HG02610 (cell line): ENCODE measurements around the gene SNHG17.
"Not testable (repeated sequence)": the region's sequence is repeated elsewhere in the genome, so short reads cannot be mapped to it uniquely, and the experiment has no call there.

Experiments used
- ATAC-seq: cut with Tn5 transposase; IDR thresholded peaks from one replicate; pipeline ENCODE4 v1.9.1; 2021; ENCODE audit warnings: mild to moderate bottlenecking, moderate library complexity; ENCODE audit not compliant: unreplicated experiment

SNHG17 gene

DNA sequence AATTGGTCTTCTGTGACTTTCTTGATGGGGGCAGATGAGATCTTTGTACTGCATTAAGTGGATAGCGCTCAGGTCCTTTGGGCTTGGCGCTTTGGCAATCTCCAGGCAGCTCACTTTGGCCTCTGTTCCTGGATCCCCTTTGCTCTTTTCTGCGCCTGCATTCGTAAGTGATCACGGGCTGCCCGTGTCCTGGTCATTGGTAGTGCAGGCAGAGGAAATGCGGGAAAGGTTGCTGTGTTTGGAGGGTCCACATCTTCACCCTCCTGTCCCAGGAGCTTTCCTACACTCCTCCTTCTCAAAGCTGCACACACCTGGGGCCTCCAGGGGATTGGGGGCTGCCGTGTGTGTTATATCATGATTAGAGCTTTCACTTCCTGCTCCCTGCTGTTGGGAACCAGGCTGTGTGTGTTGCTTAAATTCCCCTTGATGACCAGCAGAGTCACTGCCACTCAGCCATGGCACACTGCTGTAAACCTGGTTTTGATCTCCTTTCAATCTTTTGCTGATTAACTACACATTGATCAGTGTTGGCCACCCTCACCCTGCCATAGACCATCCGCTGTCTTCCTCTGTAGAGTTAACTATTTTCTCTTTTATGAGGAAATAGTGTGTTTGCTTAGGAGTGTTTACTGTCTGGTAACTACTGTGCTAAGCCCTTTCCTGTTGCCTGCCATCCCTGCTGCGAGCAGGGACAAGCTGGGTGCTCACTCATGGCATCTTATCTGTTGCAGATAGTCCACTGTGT, 13.0 kb upstream of the SNHG17 start:
- no peak for ATAC-seq

DNA sequence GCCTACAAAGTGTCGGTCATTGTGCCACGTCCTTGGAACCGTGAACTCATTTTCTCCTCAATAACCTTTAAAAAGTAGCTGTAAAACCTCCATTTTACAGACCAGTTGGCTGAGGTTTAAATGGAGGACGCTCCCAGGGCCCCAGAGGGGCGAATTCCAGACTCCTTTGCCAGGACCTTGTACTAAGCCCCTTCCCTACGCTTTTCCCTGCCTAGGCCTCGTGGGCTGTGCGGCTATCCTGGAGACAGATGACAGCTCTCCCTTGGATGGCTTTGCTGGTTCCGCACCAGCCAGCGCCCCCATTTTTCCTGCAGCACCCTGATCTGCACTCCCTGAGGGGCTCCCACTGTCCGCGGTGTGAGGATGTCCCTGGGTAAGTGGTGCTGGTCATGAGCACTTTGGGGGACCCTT, 12.1 kb upstream of the SNHG17 start:
- ATAC-seq: no peak

DNA sequence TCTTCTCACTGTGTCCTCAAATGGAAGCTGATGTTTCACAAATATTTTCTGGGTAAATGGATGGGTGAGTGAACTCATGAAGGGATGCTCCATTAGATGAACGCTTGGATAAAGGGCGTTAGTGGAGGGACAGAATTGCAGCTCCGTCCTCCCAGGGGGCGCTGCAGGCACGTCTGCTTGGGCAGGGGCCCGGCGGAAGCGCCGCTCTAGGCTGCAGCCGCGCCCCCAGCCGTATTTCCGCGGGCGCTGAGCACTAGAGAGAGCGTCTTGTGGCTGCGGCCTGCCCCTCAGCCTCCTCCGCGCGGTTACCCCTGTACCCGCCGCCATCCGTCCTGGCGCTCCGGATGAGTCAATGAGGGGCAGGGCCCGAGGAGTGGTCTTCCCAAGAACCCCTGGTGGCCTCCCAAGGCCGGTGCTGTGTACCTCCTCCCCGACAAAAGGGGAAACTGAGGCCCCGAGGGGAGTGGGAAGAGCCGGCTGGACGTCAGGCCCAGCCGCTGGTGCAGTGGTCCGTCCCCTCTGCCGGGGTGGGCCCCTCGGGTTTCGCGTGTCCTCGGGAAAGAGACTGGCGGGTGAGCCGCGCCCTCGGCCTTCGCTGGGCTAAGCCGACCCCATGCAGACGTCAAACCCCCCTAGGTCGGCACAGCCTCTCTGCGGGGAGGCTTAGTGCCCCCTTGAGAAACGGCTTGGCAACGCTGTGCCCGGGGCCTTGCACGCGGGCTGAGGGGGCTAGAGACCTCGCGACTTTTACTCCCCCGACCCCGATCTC, 11.5 kb upstream of the SNHG17 start:
- ATAC-seq: peak; percentile 84

DNA sequence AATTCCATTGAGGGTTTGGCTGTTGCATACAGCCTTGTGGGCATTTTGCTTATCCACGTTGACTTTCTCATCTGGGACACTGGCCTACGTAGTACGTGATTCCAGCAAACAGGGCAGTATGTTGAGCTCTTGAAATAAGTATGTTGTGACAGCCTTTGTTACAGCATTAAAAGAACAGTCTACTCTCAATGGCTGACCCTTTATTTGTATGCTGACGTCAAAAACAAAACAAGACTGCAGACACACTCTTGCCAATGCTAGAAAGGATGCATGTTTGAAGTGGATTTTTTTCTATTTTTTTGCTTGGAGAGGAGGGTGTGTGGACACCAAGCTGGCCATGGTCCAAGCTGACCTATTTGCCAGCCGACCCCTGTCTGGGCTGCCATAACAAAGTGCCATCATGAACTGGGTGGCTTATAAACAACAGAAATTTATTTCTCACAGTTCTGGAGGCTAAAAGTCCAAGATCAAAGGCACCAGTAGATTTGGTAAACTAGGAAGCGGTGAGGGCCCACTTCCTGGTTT, 10.8 kb upstream of the SNHG17 start:
- ATAC-seq: no peak

DNA sequence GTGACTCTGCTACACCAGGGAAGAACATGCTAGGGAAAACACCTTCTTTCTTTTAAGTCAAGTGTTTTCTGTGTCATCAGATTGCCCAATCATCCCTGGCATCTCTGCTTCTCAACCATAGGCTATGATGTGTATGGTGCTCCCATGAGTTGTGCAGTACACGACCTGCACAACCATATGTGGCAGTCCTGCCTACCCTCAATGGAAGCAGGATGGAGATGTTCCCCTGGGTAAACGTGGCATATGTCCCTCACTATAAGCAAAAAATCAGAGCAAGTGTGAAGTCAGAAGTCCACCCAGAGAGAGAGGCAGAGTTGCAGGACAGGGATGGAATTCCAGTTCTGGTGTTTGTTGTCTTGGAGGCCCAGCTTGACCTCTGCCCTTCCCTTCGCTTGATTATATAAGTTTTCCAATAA, 10.3 kb upstream of the SNHG17 start:
- no peak for ATAC-seq

DNA sequence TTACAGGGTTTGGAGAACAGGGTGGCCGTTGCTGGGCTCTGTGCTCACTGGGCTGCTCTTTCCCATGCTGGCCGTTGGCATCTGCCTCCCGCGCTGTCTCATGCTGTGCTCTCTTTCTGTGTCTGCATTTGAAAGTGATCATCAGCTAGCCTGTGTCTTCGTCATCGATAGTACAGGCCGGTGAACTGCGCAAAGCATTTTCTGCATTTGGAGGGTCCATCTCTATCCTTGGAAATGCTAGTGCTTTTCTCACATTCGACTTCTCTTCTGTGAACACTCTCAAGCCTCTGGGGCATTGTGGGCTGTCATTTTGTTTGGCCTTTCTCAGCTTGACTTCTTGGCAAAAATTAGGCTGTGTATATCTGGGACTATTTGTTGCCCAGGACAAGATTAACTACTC, 6.8 kb upstream of the SNHG17 start:
- no peak for ATAC-seq

DNA sequence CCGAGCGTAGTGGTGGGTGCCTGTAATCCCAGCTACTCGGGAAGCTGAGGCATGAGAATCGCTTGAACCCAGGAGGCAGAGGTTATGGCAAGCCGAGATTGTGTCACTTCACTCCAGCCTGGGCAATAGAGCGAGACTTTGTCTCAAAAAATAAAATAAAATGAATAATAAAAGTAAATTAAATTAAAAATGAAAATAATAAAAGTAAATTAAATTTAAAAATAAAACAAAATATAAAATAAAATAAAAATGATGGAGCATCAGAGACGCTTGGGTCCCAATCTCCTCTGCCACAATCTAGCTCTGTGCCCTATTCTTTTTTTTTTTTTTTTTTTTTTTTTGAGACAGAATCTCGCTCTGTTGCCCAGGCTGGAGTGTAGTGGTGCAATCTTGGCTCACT, 6.0 kb upstream of the SNHG17 start:
- not testable (repeated sequence) for ATAC-seq

DNA sequence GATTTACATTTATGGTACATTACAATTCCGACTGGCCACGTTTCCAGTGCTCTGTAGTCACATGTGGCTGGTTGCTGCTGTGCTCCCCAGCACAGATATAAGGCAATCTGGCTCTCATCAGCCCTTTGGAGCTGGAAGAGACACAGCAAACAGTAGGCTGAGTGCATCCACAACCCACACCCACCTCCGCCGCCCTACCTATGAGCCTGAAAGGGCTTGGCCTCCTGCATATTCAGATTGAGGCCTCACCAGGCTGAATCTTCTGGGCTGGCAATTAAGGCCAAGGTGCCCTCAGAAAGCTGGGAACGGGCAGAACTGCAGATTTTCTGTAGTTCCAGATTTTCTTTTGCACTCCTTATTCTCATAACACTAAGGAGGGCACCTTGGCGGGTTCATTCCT, 2.7 kb upstream of the SNHG17 start:
- ATAC-seq: no peak

DNA sequence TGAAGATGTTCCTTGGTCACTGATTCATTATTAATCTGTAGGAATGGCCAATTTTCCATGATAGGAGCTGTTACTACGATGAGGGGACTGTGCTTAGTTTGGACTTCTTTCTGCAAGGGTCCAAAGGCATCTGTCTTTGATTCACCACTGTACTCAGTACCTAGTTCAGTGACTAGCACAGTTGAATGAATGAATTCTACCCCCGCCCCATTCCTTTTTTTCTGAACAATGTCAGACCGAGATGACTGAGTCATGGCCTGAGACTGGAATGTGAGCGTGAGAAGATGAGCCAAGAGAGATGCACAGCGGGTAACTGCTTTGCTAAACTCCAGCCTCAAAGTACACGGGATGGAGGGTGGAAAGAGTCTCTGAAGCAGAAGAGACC, 419 bp upstream of the SNHG17 start:
- ATAC-seq: no peak

DNA sequence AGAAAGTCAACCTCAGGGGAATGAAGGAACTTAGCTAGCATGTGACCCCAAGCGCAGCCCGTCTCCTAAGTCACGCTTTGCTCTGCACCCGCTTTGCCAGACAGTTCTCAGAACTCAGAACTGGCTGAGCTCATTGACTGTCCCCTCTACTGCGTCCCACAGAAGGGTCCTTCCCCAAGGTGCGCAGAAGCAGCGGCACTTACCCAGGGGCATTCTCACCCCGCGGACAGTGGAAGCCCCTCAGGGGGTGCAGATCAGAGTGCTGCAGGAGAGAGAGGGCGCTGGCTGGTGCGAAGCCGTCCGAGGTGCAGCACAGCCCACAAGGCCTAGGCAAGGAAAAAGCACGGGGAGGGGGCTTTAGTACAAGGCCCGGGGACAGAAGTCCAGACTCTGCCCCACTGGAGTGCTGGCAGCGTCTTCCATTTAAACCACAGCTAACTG, 807 bp downstream of the SNHG17 start:
- no peak for ATAC-seq

DNA sequence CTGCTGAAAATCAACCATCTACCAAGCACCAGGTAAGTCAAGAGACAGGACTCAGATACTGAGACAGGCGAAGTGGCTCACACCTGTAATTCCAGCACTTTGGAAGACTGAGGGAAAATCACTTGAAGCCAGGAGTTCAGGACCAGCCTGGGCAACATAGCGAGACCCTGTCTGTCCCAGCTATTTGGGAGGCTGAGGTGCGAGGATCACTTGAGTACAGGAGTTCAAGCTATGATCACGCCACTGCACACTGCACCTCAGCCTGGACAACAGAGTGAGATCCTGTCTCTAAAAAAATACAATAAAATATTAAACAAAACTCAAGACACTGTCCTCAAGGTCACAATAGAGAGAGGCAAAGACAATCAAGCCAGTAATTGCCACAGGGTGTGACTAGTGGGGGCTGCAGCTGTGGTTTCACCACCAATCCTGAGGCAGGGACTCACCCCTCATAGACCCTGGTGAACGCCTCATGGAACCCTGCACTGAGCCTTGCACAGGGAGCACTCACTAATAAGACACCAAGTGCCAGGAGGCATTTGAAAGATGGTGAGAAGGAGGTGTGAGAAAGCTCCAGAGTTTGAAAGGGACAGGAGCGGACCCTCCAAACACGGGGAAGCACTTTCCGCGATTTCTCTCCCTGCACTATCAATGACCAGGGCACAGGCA, 1.7 kb downstream of the SNHG17 start:
- no peak for ATAC-seq

DNA sequence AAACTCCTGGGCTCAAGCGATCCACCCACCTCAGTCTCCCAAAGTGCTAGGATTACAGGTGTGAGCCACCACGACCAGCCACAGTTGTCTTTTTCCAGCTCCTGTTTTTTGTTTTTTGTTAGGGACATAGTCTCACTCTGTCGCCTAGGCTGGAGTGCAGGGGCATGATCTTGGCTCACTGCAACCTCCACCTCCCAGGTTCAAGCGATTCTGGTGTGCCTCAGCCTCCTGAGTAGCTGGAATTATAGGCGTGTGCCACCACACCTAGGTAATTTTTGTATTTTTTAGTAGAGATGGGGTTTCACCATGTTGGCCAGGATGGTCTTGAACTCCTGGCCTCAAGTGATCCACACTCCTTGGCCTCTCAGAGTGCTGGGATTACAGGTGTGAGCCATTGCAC, 2.3 kb downstream of the SNHG17 start:
- not testable (repeated sequence) for ATAC-seq

DNA sequence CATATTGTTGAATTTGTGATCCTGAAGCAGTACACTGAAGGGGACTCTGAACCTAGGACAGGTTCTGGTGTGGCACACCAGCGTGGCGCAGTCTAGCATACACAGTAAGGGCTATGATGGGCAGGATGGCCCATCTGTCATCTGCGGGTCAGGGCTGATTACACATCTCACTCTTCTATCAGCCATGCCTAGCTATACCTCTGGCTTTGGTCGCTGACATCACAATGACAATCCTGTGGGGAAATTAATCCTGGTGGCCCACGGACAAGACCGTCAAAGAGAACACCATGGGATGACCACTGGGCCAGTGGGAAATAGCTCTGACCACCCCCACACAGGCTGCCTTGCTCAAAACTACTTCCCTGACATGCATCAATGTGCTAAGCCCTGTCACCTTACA, 2.8 kb downstream of the SNHG17 start:
- ATAC-seq: no peak

DNA sequence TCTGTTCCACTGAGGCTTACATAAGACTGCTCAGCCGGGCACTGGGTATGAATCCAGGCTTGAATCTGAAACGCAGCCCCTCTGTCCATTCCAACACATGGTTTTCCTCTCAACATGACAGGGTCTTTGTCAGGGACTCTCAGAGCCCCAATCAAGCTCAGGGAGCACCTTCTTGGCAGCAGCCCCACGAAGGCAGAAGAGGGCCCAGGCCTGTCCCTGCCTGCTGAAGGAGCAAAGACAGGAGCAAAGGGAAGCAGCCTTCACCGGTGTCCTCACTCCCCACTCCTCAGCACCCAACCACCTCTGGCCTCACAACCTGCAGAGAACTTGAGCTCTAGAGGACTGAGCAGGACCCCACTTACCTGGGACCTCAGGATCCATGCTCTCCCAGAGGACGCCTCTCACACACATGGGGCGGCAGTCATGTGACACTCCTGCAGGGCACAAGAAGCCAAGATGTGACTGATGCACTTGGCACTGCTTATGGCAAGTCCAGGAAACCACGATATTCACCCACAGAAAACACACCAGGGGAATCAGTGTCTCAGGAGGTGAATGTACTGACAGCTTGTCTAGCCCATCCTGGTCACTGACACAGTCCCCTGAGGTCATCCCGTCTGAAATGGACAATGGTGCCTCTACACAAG, 4.3 kb downstream of the SNHG17 start:
- ATAC-seq: no peak

DNA sequence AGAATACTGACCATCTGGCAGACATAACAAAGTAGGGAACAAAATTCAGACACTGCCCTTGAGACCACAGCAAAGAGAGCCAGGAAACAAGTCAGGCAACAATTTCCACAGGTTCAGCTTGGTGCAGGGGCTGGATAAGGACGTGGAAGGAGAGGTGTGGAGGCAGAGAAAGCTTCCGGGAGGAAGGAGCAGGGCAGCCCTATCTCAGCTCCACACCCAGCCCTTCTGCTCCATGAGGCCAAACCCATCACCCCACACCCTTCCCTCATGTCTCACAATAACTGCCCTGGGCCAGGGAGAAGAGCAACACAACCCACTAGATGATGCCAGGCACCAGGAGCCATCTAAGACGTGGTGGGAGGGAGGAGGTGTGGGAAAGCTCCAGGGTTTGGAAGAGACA, 5.8 kb downstream of the SNHG17 start:
- no peak for ATAC-seq

DNA sequence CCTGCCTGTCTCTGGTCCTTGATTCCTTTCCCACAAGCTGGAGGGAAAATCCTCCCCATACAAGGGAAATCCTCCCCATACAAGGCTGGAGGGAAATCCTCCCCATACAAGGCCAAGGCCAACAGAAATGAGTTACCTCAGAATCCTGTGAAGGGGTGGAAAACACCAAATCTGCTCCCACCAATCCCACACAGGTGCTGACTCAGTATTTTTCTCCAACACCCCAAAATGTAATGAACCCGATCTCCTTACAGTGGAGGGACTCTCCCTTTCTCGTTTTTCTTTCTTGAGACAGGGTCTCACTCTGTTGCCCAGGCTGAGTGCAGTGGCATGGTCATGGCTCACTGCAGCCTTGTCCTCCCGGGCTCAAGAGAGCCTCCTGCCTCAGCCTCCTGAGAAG, 6.3 kb downstream of the SNHG17 start:
- no peak for ATAC-seq

DNA sequence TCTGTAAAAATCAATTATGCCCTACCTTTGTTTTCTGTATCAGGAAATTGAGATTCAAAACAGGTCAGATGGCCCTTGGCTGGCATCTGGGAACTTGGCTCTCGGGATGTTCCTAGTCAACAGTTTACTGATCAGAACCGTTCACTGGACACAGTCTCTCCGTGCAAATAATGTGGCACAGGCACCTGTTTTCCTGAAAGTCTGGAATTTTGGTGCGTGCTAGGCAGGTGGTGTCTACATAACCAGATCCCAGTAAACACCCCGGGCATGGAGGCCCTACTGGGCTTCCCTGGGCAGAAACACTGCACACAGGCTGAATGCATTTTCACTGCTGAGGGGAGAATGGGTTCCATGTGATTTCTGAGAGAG, 7.5 kb downstream of the SNHG17 start:
- ATAC-seq: no peak

DNA sequence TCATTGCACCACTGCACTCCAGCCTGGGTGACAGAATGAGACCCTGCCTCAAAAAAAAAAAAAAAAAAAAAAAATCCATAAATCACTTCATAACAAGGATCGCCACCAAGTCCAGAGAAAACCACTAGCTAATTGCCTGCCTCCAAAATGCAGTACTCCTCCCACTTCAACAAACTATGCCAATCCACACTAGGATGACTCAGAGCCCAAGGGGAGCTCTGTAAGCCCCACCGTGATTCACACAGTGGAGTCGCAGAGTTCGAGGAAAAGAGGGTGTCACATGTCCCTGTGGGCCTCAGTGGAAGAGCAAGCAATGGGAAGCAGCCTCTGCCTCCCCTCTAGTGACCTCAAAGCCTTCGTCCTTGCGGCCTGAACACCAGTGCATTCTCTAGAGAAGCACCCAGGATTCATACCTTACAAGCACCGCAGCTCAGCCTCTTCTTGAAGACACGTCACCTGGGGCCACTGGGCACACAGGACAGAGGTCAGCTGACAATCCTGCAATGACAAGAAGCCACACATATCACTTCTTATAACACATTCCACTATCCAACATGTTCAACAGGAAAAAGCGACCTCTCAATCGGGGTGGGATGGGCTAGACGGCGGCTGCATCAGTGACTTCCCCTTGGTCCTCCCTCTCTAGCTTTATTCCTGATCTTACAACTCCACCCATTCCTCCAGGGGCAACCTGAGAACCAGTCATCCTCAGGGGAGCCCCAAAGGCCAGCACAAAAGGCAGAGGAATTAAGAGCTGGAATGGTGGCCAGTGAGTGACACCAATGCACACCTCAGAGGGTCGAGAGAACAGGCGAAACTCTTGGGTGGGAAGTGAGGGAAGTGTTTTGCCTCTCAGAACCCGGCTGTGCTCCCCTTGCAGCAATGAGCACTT, 8.9 kb downstream of the SNHG17 start:
- no peak for ATAC-seq

DNA sequence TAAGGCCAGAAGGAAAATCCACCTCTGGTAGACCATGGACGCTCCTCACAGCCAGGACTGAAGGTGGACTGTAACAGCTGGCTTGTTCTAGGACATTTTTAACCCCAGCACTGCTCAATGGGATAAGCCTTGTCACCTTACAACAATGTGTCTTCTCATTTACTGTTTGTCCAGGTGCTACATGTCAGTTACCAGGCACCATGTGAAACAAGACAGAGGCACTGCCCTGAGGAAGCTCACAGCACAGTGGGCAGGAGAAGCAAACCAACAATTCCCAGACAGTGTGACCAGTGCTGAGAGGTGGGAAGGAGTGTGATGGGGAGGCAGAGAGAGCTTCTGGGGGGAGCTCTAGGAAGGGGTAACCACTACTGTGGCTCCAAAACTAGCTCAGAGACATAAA, 10.7 kb downstream of the SNHG17 start:
- ATAC-seq: no peak

DNA sequence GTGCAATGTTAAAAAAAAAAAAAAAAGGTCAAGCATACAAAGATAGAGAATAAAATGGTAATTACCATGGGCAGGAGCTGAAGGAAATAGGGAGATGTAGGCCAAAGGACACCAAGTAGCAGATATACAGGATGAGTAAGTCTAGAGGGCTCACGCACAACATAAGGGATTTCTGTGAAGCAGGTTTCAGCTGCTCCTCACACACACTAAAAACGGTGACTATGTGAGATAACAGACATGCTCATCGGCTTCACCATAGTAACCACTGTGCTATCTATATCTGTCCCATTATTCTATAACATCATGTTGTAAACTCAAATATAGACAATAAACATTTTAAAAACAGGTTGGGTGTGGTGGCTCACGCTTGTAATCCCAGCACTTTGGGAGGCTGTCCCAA, 11.6 kb downstream of the SNHG17 start:
- ATAC-seq: no peak
